Gastroesophageal sphincter (tissue), 4 donors: ENCODE data around the gene SLC29A3. TPM values are rescaled to one million over a fixed set of nuclear protein-coding genes. Genes with fewer than 3 reads are reported as not detected.

Source experiments
- ATAC-seq: fragments of 150-250 bp; one replicate; pipeline ENCODE4 v1.9.1; 2016; ENCODE audit warnings: mild to moderate bottlenecking, moderate library complexity
- H3K27ac ChIP-seq, 4 donors: fragments of 200-600 bp; sonication (generic) in 3 of 4; 1 replicate in 3 of 4; 2 replicates in 1 of 4; pipeline ENCODE4 v1.5.1; 2016 to 2019
- H3K27me3 ChIP-seq: fragments of 200-600 bp; sonication (generic); one replicate; pipeline ENCODE4 v1.5.1; 2019
- H3K36me3 ChIP-seq, 2 donors: fragments of 200-600 bp; sonication (generic); one replicate each; pipeline ENCODE4 v1.5.1; 2019; ENCODE audit warnings: control low read depth in 1 of 2
- H3K4me1 ChIP-seq, 3 donors: fragments of 200-600 bp; sonication (generic); 1 replicate in 2 of 3; 2 replicates in 1 of 3; pipeline ENCODE4 v1.5.1; 2016 to 2019; ENCODE audit warnings: control low read depth in 2 of 3
- H3K4me3 ChIP-seq, 2 donors: fragments of 200-600 bp; sonication (generic); one replicate each; pipeline ENCODE4 v1.5.1; 2019; ENCODE audit warnings: mild to moderate bottlenecking in 1 of 2, moderate library complexity in 1 of 2
- H3K9me3 ChIP-seq, 3 donors: fragments of 200-600 bp; sonication (generic); one replicate each; pipeline ENCODE4 v1.5.1; 2017 to 2019; ENCODE audit warnings: control low read depth in 2 of 3
- EP300 ChIP-seq: sonication (generic); formaldehyde crosslinking; IDR thresholded peaks from one replicate; pipeline ENCODE4 v1.6.1; 2017; ENCODE audit warnings: antibody characterized with exemption, mild to moderate bottlenecking
- POLR2A ChIP-seq, 2 donors: fragments of 450-650 bp; IDR thresholded peaks; one replicate each; pipeline ENCODE4 v1.6.1; 2017; ENCODE audit warnings: antibody characterized with exemption in 2 of 2, mild to moderate bottlenecking in 2 of 2, moderate library complexity in 1 of 2
- POLR2AphosphoS5 ChIP-seq: sonication (generic); formaldehyde crosslinking; IDR thresholded peaks from one replicate; pipeline ENCODE4 v1.6.1; 2017; ENCODE audit warnings: antibody characterized with exemption
- WGBS, 2 donors: methylation state at CpG; one replicate each; pipeline ENCODE4 v1.1.5; 2018; ENCODE audit warnings: low coverage in 1 of 2; 5-methylcytosine and 5-hydroxymethylcytosine counted together
- total RNA-seq, 4 donors: library from RNA; depleted of rRNA; stranded (reverse); fragments of >200 nt; gene quantifications; one replicate each; pipeline ENCODE4 v1.1.0, GENCODE V29; 2016
- TF ChIP-seq, protein P1 (sequence below), 4 experiments: fragments of 200-600 bp in 2 of 4; fragments of 450-650 bp in 2 of 4; sonication (generic) in 1 of 4; IDR thresholded peaks; one replicate each; pipeline ENCODE4 v1.5.1; 2017 to 2019; ENCODE audit warnings: antibody characterized with exemption in 4 of 4, mild to moderate bottlenecking in 2 of 4, moderate library complexity in 2 of 4

The SLC29A3 gene
- total RNA-seq, 4 donors from 2014 or later: 3.3 to 9.8 (median 4.9) TPM

DNA sequence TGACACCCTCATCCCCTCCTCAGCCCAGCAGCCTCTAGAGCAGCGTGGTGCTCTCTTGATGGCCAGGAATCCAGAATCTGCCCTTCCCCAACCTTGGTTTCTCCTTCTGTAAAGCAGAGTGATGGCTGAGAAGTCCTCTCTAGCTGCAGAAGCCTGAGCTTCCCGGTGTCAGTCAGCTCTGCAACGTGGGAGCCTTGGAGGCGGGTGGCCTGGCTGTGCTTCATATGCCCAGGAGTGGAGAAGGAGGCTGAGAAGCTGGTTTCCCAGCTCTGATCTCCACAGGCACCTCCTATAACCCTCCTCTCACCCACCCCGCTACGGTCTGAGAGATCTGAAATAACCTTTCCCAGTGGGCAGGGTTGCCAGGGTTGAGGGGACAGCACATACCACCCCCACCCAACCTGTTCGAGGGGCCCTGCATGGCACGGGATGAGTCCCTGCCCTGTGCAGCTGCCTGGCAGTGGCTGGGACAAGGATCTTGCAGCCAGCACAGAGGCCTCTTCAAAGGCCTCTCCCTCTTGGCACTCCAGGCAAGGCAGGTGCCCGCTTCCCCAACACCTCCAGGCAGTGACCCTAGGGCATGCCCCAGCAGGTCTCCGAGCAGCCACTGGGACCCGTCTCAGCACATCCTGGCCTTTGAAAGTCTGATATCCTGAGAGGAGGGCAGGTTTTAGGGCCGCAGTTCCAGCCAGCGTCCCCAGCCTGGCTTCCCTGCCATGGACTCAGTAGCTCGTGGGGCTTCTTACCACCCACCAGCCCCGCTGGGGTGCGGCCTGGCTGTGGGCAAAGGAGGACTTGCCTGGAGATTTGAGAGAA lies 18.3 kb upstream of the SLC29A3 start:
- H3K4me1 ChIP-seq: no peaks in the 10 kb centered on the region
- H3K27me3 ChIP-seq: no peaks in the 10 kb centered on the region
- no peak for ATAC-seq
- no peak overlapping the region for H3K27ac ChIP-seq
- no peaks in the 10 kb centered on the region for H3K9me3 ChIP-seq
- 83 to 100% methylated on average over 1 to 3 of the region's 16 CpGs for WGBS, 2 donors
- peaks cover 0 to 22% of the 10 kb centered on the region in 2 donors for H3K36me3 ChIP-seq
- TF ChIP-seq POLR2AphosphoS5: no peak
- TF ChIP-seq POLR2A (IDR thresholded peaks at IDR 0.05): no peak
- no peak for TF ChIP-seq EP300
- TF ChIP-seq, protein P1, sequence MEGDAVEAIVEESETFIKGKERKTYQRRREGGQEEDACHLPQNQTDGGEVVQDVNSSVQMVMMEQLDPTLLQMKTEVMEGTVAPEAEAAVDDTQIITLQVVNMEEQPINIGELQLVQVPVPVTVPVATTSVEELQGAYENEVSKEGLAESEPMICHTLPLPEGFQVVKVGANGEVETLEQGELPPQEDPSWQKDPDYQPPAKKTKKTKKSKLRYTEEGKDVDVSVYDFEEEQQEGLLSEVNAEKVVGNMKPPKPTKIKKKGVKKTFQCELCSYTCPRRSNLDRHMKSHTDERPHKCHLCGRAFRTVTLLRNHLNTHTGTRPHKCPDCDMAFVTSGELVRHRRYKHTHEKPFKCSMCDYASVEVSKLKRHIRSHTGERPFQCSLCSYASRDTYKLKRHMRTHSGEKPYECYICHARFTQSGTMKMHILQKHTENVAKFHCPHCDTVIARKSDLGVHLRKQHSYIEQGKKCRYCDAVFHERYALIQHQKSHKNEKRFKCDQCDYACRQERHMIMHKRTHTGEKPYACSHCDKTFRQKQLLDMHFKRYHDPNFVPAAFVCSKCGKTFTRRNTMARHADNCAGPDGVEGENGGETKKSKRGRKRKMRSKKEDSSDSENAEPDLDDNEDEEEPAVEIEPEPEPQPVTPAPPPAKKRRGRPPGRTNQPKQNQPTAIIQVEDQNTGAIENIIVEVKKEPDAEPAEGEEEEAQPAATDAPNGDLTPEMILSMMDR (IDR thresholded peaks at IDR 0.05): no peak
- no peak overlapping the region for H3K4me3 ChIP-seq

DNA sequence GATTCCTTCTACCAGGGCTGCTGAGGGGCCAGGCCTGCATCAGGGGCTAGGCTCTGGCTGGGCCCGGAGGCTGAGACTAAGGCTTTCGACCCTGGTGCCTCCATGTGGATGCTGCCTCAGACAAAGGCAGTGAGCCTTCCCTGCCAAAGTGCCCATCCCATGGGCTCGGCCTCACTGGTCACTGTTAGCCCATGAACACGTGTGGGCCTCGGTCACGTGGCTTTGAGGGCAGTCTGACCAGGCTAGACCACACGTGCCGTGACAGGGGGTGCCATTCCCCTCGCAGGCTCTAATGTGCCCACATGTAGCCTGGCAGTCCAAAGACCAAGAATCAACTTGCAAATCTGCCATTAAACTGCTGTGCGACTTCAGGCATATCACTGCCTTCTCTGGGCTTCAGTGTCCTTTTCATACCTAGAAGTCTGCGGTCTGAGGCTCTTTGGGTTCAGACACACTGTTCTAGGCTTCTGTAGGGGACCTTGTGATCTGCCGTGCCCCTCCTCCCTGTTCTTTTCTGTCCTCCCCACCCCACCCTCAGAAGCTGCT lies 17.6 kb upstream of the SLC29A3 start:
- ATAC-seq: no peak
- 90 to 100% methylated on average over 2 to 3 of the region's 12 CpGs for WGBS, 2 donors
- H3K27ac ChIP-seq: no peak overlapping the region

DNA sequence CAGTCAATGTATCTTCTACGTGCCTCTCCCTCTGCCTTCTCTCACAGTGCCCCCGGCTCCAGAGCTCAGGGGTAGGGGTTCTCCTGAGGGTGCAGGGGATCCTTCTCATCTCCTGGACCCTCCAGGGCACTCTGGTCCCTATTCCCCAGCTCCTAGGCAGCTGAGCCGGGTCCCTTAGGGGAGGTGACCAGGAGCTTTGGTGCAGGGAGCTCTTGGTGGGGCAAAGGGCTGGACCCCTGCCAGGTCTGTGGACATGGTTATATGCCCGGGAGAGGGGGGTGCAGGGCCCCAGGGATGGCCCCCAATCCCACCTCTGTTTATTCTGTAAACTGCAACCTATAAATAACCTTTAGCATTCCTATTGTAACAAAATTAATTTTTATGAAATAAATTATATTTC lies 16.6 kb upstream of the SLC29A3 start:
- ATAC-seq: no peak
- 20% methylated on average over 1 of the region's 4 CpGs; no CpG with 5 or more reads in 1 of the 2 donors for WGBS, 2 donors
- no peak overlapping the region for H3K4me3 ChIP-seq
- H3K9me3 ChIP-seq: no peaks in the 10 kb centered on the region
- no peaks in the 10 kb centered on the region for H3K4me1 ChIP-seq
- peaks cover 0 to 10% of the 10 kb centered on the region in 2 donors for H3K36me3 ChIP-seq
- TF ChIP-seq, protein P1 (IDR thresholded peaks at IDR 0.05): no peak
- TF ChIP-seq POLR2A (IDR thresholded peaks at IDR 0.05) (no peak), POLR2AphosphoS5 (no peak), EP300 (no peak)
- no peaks in the 10 kb centered on the region for H3K27me3 ChIP-seq
- no peak overlapping the region for H3K27ac ChIP-seq

More for the DNA sequence above, 17.6 kb upstream of the SLC29A3 start:
- Histone ChIP-seq H3K4me3 (no peak overlapping the region), H3K27me3 (no peaks in the 10 kb centered on the region), H3K4me1 (no peaks in the 10 kb centered on the region), H3K9me3 (no peaks in the 10 kb centered on the region), H3K36me3 (peaks cover 0 to 15% of the 10 kb centered on the region in 2 donors)
- TF ChIP-seq POLR2A (IDR thresholded peaks at IDR 0.05) (no peak), POLR2AphosphoS5 (no peak)

DNA sequence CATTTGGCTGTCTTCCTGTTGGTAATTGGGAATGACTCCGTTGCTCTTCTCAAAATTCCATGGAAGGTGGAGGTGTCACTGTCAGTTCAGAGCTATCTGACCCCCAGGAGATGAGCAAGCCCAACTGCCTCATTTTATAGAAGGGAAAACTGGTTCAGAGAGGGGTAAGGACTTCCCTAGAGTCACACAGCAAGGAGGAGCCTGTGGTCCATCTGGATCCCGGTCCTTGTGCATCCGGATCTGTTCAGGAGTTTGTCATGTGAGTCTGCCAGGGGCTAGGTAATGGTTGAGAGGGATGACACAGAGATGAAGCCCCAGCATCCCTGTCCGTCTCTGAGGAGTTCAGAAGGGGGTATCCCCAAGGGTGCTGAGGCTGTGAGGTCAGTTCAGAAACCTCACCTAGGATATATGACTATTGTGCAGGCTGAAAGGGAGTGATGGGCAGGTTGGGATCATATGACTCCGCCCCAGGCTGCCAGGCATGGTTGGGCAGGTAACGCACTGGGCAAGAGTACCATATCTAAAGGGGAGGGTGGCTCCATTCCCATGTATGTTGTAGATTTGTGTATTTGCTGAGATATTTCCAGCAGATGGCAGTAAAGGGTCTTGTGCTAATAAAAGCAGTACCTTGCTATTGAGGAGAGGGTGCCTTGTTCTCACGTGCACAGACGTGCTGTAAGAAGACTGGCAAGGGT lies 16.0 kb upstream of the SLC29A3 start:
- 46 to 82% methylated on average over 4 to 8 of the region's 8 CpGs for WGBS, 2 donors
- Histone ChIP-seq H3K4me3 (no peak overlapping the region), H3K9me3 (no peaks in the 10 kb centered on the region), H3K36me3 (peaks cover 0 to 10% of the 10 kb centered on the region in 2 donors), H3K27me3 (no peaks in the 10 kb centered on the region), H3K4me1 (no peaks in the 10 kb centered on the region), H3K27ac (no peak overlapping the region)
- no peak for ATAC-seq
- TF ChIP-seq, protein P1 (IDR thresholded peaks at IDR 0.05): peak in 3 of 4 experiments; percentile 32 to 59 (median 42)
- TF ChIP-seq EP300 (no peak), POLR2AphosphoS5 (no peak), POLR2A (IDR thresholded peaks at IDR 0.05) (no peak)

DNA sequence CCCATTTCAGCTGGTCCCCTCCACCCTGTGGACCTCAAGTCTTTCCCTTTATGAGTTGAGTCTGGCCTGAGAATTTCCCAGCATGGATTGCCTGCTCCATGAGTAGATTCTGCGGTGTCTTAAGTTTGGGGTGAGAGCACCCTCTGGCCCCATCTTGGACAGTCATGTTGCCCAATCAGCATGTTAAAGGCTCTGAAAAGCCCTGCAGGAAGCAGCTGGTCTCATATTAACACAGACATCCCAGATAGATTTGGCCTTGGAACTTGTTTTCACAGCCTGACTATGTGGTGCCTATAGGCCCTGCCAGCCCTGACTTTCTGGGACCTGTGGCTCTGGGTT lies 15.5 kb upstream of the SLC29A3 start:
- Histone ChIP-seq H3K27me3 (no peaks in the 10 kb centered on the region), H3K4me3 (no peak overlapping the region), H3K9me3 (no peaks in the 10 kb centered on the region), H3K27ac (no peak overlapping the region), H3K4me1 (no peaks in the 10 kb centered on the region), H3K36me3 (peaks cover 0 to 10% of the 10 kb centered on the region in 2 donors)
- TF ChIP-seq EP300 (no peak), POLR2A (IDR thresholded peaks at IDR 0.05) (no peak), POLR2AphosphoS5 (no peak)
- TF ChIP-seq, protein P1 (IDR thresholded peaks at IDR 0.05): no peak
- 0 to 40% methylated on average over 1 of the region's 1 CpG for WGBS, 2 donors
- no peak for ATAC-seq
